GM19023 (cell line): Measurements from ENCODE around the gene SPP1.
A peak's percentile ranks its signal among the peaks of the same experiment; 100 is the strongest.
"Not testable (repeated sequence)": the region's sequence is repeated elsewhere in the genome, so short reads cannot be mapped to it uniquely, and the experiment has no call there.

ENCODE experiments used
- ATAC-seq: cut with Tn5 transposase; IDR thresholded peaks from one replicate; pipeline ENCODE4 v1.9.1; 2021; ENCODE audit warnings: mild to moderate bottlenecking, moderate library complexity; ENCODE audit not compliant: unreplicated experiment

The SPP1 gene

GRCh38 chr4:87985097-87985886, 9.8 kb downstream of the SPP1 start:
- no peak for ATAC-seq

DNA sequence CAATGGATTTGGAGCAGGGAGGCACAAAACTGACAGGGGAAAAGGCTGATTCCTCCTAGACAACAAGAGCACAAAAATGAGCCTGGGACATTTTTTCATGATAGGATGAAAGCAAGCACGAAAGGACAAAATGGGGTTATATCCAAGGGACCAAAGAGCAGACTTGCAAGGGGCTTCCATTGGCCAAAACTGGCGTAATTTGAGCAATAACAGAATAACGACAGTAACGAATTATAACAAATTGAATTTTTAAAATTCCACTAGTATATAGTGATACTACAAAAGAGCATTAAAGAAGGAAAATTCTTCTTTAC, 10.3 kb downstream of the SPP1 start:
- no peak for ATAC-seq

- ATAC-seq = no peak
These were observed 11.0 kb downstream of the SPP1 start for GRCh38 chr4:87986508-87986907.

- no peak for ATAC-seq
These were observed 14.3 kb downstream of the SPP1 start for GRCh38 chr4:87989765-87990164.

GRCh38 chr4:87995435-87995834, 19.9 kb downstream of the SPP1 start:
- no peak for ATAC-seq

DNA sequence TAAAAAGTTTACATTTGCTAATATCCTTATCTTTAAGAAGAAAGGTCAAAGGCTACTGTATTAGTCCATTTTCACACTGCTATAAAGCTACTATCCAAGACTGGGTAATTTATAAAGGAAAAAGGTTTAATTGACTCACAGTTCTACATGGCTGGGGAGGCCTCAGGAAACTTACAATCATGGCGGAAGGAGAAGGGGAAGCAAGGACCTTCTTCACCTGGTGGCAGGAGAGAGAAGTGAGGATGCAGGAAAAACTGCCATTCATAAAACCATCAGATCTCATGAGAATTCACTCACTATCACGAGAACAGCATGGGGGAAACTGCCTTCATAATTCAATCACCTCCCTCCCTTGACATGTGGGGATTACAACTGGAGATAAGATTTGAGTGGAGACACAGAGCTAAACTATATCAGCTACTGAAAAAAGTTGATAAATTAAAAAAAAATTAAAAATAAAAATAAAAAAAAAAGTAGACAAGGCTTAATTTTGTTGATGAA, 23.7 kb downstream of the SPP1 start:
- ATAC-seq = not testable (repeated sequence)

GRCh38 chr4:88001871-88002270, 26.4 kb downstream of the SPP1 start:
- no peak for ATAC-seq

DNA sequence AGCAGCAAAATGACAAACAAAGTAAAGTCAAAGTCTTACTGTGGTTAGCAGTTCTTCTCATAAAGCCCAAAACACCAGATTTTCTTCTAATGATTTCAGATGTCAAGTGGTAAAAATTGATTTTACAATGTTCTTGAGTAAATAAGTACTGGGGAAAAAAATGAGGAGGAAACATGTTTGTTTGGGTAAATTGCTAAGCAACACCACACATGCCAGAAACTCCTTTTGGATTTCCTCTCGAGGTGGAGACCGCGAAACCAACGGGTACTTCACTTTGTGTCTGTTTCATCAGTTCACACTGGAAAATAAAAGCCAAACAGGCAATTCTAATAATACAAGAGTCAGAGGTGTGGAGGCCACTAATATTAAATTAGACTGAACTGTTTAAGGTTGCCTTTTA, 27.3 kb downstream of the SPP1 start:
- ATAC-seq = no peak

DNA sequence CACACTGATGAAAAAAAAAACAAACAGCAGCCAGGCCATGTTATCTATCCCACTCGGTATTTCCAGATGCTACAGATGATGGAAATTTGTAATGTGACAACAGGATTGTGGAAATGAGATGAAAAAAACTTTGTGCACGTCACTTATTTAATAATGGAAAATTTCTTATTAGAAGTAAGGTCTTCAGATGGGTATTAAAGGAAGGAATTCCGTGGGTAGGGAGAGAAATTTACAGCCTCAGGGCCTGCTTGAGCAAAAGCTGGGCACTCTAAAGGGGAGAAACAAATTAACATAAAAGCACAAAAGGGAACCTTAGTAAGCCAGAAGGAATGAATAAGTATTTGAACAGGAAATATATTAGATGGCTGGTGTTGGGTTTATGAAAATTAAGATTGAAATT, 27.7 kb downstream of the SPP1 start:
- ATAC-seq = no peak

DNA sequence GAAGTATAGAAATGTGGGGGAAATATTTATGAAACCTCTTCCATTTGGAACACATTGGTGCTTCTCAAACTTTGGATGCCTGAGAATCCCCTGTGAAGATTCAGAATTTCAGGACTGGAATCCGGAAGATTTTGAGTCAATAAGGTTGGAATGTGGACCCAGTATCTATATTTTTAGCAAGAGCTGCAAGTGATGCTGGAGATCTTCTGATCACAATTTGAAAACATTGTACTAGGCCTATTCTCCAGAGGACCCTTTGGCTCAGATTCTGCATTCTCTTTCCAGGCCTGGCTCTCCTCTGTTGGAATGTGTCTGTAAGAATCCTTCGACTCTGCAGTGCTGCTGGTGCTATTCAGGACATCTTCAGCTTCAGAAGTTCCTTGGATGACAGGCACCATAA, 29.6 kb downstream of the SPP1 start:
- ATAC-seq = no peak

- no peak for ATAC-seq
These were observed 30.4 kb downstream of the SPP1 start for GRCh38 chr4:88005946-88006345.

GRCh38 chr4:88006956-88007303, 31.4 kb downstream of the SPP1 start:
- no peak for ATAC-seq

DNA sequence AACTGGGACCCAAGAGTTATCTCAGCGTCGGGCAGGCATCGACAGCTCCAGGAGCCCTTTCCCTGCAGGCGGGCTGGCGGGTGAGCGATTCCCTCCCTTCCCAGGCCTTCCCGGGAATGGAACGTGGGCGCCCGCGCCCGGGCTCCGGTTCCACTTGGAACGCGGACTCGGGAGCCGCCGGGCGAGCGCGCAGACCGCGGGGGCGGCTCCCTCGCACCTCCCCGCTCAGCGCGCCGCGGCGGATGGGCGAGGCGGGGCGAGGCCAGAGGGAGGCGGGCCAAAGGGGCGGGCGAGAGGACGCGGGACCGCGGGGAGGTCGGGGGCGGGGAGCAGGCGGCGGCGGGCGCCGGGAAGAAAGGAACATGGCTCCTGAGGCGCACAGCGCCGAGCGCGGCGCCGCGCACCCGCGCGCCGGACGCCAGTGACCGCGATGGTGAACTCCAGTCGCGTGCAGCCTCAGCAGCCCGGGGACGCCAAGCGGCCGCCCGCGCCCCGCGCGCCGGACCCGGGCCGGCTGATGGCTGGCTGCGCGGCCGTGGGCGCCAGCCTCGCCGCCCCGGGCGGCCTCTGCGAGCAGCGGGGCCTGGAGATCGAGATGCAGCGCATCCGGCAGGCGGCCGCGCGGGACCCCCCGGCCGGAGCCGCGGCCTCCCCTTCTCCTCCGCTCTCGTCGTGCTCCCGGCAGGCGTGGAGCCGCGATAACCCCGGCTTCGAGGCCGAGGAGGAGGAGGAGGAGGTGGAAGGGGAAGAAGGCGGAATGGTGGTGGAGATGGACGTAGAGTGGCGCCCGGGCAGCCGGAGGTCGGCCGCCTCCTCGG, 32.0 kb downstream of the SPP1 start, which contains the start of gene PKD2:
Gene PKD2 (plus strand): TSS at position 332 of the 818 bp plus-strand sequence. CDS start 99 bp downstream, at position 431.
- peak; percentile 92 for ATAC-seq

DNA sequence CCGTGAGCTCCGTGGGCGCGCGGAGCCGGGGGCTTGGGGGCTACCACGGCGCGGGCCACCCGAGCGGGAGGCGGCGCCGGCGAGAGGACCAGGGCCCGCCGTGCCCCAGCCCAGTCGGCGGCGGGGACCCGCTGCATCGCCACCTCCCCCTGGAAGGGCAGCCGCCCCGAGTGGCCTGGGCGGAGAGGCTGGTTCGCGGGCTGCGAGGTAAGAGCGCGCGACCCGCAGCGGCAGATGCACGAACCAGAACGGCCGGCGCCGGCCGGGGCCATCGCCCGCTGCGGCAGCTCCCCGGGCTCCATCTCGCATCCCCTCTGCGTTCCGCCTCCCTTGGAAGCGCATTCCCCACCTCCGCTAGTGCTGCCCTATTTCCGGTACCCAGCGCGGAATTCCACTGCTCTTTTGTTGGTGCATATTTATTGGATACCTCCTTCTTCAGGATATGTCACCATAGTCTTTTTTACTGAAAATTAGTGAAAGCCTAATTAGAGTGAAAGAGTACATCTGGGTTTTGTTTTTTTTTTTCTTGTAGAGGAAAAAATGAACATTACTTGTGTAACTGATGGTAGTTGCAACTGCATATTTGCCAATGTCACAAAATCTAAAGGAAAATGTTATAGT, 32.7 kb downstream of the SPP1 start:
- ATAC-seq = peak; percentile 43

DNA sequence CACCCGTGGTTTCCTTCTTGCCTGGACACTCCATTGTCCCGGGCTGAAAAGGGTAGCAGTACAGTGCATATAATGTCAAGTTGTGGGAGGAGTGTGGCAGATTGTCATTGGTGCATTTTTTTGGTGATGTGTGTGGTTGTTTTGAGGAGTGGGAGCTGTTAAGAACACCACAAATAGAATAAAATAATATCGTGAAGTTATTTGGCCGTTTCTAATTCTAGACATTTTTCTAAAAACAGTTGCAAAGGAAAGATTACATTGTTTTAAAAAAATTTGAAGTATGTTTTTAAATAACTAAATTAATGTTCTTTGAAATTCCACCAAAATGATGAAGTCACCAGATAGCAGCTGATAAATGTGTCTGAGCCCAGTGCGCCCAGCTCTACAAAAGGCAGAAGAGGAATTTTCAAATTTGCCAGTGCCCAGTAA, 33.2 kb downstream of the SPP1 start:
- no peak for ATAC-seq

DNA sequence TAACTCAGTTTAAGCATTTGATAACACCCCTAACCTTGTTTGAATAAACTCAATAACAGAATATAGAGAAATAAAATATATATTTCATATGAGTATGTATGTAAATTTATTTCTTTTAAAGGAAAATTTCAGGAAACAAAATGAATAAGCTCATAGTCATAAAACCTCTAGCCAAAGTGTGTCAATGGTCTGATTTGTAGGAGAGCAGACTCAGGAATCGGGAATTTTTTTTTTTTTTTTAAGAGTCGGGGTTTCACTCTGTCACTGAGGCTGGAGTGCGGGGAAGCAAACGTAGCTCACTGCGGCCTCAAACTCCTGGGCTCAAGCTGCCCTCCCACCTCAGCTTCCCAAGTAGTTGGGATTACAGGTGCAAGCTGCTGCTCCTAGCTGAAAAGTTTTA, 34.4 kb downstream of the SPP1 start:
- no peak for ATAC-seq

GRCh38 chr4:88010966-88011365, 35.5 kb downstream of the SPP1 start:
- no peak for ATAC-seq

DNA sequence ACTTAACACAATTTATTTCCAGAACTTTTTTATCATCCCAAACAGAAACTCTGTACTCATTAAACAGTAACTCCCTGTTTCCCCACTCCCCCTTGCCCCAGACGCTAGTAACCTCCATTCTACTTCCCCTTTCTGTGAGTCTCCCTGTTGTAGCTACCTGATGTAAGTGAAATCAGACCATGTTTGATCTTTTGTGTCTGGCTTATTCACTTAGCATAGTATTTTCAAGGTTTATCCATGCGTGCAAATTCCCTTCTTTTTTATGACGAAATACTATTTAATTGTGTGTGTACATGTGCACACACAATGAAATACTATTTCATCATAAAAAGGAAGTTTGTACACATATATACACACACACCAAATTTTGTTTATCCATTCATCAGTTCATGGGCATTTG, 37.1 kb downstream of the SPP1 start:
- peak; percentile 31 for ATAC-seq

DNA sequence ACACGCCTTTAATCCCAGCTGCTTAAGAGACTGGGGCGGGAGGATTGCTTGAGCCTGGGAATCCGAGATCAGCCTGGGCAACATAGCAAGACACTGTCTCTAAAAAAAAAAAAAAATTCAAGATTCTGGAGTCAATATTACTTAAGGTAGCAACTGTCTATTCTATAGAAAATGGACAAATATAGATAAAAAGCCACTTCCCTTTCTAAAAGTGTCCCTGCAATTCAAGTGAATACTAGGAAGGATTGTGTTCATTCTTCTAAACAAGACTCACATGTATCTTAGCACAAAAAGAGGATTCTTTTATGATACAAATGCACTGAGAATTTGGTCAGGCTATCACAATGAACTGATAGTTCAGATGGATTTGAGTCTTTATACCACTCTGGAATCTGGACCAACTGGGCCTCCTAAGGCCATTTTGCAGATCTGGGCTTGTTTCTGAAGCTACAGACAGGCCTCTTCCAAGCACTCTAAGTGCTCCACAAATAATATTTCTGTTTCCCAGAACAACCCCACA, 38.9 kb downstream of the SPP1 start:
- ATAC-seq = no peak

DNA sequence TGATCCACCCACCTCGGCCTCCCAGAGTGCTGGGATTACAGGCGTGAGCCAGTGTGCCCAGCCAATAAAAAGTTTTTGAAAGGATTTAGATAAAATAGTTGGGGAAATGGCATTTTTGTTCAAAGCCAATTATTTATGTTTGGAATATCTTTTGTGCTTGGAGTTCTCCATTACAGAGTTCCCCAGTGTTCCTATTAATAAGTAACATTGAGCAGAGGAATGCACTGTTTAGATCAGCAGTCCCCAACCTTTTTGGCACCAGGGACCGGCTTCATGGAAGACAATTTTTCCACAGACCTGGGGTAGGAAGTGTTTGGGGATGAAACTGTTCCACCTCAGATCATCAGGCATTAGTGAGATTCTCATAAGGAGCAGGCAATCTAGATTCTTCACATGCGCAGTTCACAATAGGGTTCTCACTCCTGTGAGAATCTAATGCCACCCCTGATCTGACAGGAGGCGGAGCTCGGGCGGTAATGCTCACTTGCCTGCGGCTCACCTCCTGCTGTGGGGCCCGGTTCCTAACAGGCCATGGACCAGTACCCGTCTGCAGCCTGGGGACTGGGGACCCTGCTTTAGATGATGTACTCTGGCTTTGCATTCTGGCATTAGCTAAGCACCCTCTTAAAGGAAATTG, 40.3 kb downstream of the SPP1 start:
- ATAC-seq = no peak
